Ovary (tissue), 3 donors: ENCODE results near the gene PSMB3.

ENCODE experiments used
- EP300 ChIP-seq: sonication (generic); formaldehyde crosslinking; IDR thresholded peaks from one replicate; pipeline ENCODE4 v1.6.1; 2017; ENCODE audit warnings: antibody characterized with exemption
- POLR2A ChIP-seq: fragments of 450-650 bp; IDR thresholded peaks from one replicate; pipeline ENCODE4 v1.6.1; 2017; ENCODE audit warnings: antibody characterized with exemption, mild to moderate bottlenecking, moderate library complexity
- TF ChIP-seq, protein P1 (sequence below), 3 donors: fragments of 450-650 bp in 2 of 3; fragments of 200-600 bp in 1 of 3; IDR thresholded peaks; one replicate each; pipeline versions ENCODE4 v1.5.1 to v1.8.0; 2016 to 2022; ENCODE audit warnings: antibody characterized with exemption in 3 of 3, mild to moderate bottlenecking in 1 of 3
- donor health status: DM: no; HTN: no; CAD: no.

DNA sequence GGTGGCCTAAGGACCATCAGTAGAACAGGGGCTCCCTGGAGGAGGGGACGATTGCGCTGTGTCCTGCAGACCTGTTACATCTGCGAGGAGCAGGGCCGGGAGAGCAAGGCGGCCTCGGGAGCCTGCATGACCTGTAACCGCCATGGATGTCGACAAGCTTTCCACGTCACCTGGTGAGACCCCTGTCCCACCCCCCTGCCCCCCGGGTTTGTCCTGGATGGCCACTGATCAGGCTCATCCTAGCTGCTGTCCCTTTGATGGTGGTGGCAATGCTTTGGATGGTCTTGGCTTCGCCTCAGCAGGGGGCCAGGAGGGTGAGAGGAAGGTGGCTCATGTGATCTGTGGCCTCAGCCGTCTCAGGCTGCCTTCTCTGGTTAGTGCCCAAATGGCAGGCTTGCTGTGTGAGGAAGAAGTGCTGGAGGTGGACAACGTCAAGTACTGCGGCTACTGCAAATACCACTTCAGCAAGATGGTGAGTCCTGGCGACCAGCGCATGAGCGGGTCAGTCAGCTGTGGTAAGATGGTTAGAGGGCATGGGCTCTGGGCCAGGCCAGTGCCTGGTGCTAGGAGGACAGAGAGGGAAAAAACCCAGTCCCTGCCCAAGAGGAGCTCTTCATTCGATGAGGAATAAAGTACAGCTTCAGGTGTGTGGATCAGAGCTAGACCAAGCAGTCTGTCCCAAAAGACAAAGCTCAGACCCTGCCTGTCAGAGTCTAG lies 43.3 kb upstream of the PSMB3 start:
- TF ChIP-seq EP300 (no peak), POLR2A (no peak)
- TF ChIP-seq, protein P1, sequence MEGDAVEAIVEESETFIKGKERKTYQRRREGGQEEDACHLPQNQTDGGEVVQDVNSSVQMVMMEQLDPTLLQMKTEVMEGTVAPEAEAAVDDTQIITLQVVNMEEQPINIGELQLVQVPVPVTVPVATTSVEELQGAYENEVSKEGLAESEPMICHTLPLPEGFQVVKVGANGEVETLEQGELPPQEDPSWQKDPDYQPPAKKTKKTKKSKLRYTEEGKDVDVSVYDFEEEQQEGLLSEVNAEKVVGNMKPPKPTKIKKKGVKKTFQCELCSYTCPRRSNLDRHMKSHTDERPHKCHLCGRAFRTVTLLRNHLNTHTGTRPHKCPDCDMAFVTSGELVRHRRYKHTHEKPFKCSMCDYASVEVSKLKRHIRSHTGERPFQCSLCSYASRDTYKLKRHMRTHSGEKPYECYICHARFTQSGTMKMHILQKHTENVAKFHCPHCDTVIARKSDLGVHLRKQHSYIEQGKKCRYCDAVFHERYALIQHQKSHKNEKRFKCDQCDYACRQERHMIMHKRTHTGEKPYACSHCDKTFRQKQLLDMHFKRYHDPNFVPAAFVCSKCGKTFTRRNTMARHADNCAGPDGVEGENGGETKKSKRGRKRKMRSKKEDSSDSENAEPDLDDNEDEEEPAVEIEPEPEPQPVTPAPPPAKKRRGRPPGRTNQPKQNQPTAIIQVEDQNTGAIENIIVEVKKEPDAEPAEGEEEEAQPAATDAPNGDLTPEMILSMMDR (IDR thresholded peaks at IDR 0.05), result no peak
